CD14-positive monocyte (primary cell): ENCODE results near the gene SNIP1. TPM values are rescaled to one million over a fixed set of nuclear protein-coding genes. Genes with fewer than 3 reads are reported as not detected.
A peak's percentile ranks its signal among the peaks of the same experiment; 100 is the strongest.

ENCODE experiments used
- DNase-seq, 3 donors: peaks; one replicate each; pipeline ENCODE4 v3.0.0-alpha.2; 2011 to 2022
- H2AFZ ChIP-seq: 2 replicates; pipeline ENCODE4 v1.6.0; 2012; ENCODE audit warnings: mild to moderate bottlenecking, low read depth, low read length, inconsistent platforms; ENCODE audit not compliant: insufficient read depth, poor library complexity, severe bottlenecking
- H3K27ac ChIP-seq, 2 donors: 1 replicate in 1 of 2; 2 replicates in 1 of 2; pipeline ENCODE4 v1.5.1; 2012 to 2013; ENCODE audit warnings: low read length in 2 of 2, control low read depth in 1 of 2, inconsistent platforms in 1 of 2, low read depth in 1 of 2, mild to moderate bottlenecking in 1 of 2
- H3K27me3 ChIP-seq, 2 donors: one replicate each; pipeline versions ENCODE4 v1.6.0 to v1.6.1; 2011 to 2013; ENCODE audit warnings: low read length in 2 of 2; ENCODE audit not compliant: control insufficient read depth in 2 of 2, insufficient read depth in 2 of 2
- H3K36me3 ChIP-seq, 2 donors: replicated peaks in 1 of 2; 1 replicate in 1 of 2; 2 replicates in 1 of 2; pipeline versions ENCODE4 v1.5.1 to v1.6.1; 2012 to 2013; ENCODE audit warnings: low read length in 2 of 2, control low read depth in 1 of 2, inconsistent platforms in 1 of 2, mild to moderate bottlenecking in 1 of 2; ENCODE audit not compliant: insufficient read depth in 2 of 2, control insufficient read depth in 1 of 2
- H3K4me1 ChIP-seq, 2 donors: 1 replicate in 1 of 2; 2 replicates in 1 of 2; pipeline versions ENCODE4 v1.5.1 to v1.6.1; 2012 to 2013; ENCODE audit warnings: low read length in 2 of 2, control low read depth in 1 of 2, inconsistent platforms in 1 of 2, mild to moderate bottlenecking in 1 of 2, moderate library complexity in 1 of 2; ENCODE audit not compliant: insufficient read depth in 2 of 2, control insufficient read depth in 1 of 2
- H3K4me2 ChIP-seq: replicated peaks from 2 replicates; pipeline ENCODE3; 2012; ENCODE audit warnings: low read length, moderate library complexity, mild to moderate bottlenecking; ENCODE audit not compliant: poor library complexity, severe bottlenecking; ENCODE audit errors: extremely low read depth
- H3K4me3 ChIP-seq, 3 experiments: fragments of 200-600 bp in 1 of 3; sonication (generic) in 1 of 3; replicated peaks in 1 of 3; 1 replicate in 2 of 3; 2 replicates in 1 of 3; pipeline ENCODE4 v1.5.1; 2011 to 2013; ENCODE audit warnings: low read length in 3 of 3, mild to moderate bottlenecking in 3 of 3, control low read depth in 2 of 3, low read depth in 2 of 3, inconsistent platforms in 1 of 3, moderate library complexity in 1 of 3
- H3K79me2 ChIP-seq: 2 replicates; pipeline ENCODE4 v1.6.0; 2012; ENCODE audit warnings: mild to moderate bottlenecking, control low read depth, inconsistent platforms, low read length, moderate library complexity; ENCODE audit not compliant: insufficient read depth
- H3K9ac ChIP-seq: 2 replicates; pipeline ENCODE4 v1.6.0; 2017; ENCODE audit warnings: low read length, mild to moderate bottlenecking; ENCODE audit not compliant: insufficient read depth, poor library complexity, severe bottlenecking
- H3K9me3 ChIP-seq, 2 donors: replicated peaks in 1 of 2; 1 replicate in 1 of 2; 2 replicates in 1 of 2; pipeline versions ENCODE4 v1.5.1 to v1.6.1; 2012 to 2013; ENCODE audit warnings: low read length in 2 of 2, control low read depth in 1 of 2; ENCODE audit not compliant: control insufficient read depth in 1 of 2, insufficient read depth in 1 of 2
- H4K20me1 ChIP-seq: 2 replicates; pipeline ENCODE4 v1.6.0; 2012; ENCODE audit warnings: mild to moderate bottlenecking, low read length, control low read depth, moderate library complexity; ENCODE audit not compliant: insufficient read depth
- H3K27ac Mint-ChIP-seq, 7 donors: one replicate each; pipeline ENCODE4 v1.8.0; 2020; ENCODE audit warnings: mild to moderate bottlenecking in 7 of 7, mixed read lengths in 7 of 7, moderate library complexity in 6 of 7, inconsistent platforms in 2 of 7
- H3K27me3 Mint-ChIP-seq, 3 donors: one replicate each; pipeline ENCODE4 v1.8.0; 2021 to 2022; ENCODE audit warnings: low read depth in 3 of 3, mild to moderate bottlenecking in 3 of 3, mixed read lengths in 3 of 3, moderate library complexity in 3 of 3, inconsistent platforms in 1 of 3
- H3K36me3 Mint-ChIP-seq, 2 donors: one replicate each; pipeline ENCODE4 v1.8.0; 2020; ENCODE audit warnings: mixed read lengths in 2 of 2, inconsistent platforms in 1 of 2, mild to moderate bottlenecking in 1 of 2
- H3K4me1 Mint-ChIP-seq: one replicate; pipeline ENCODE4 v1.8.0; 2020; ENCODE audit warnings: mild to moderate bottlenecking, mixed read lengths
- H3K4me3 Mint-ChIP-seq, 2 donors: one replicate each; pipeline ENCODE4 v1.8.0; 2020; ENCODE audit warnings: mild to moderate bottlenecking in 2 of 2, mixed read lengths in 2 of 2, moderate library complexity in 1 of 2
- H3K9me3 Mint-ChIP-seq, 7 donors: one replicate each; pipeline ENCODE4 v1.8.0; 2020 to 2022; ENCODE audit warnings: mixed read lengths in 7 of 7, mild to moderate bottlenecking in 6 of 7, moderate library complexity in 6 of 7, inconsistent platforms in 2 of 7
- WGBS: methylation state at CpG from one replicate; pipeline ENCODE4 v1.1.5; 2013; ENCODE audit warnings: missing lambda C conversion rate; ENCODE audit not compliant: insufficient coverage; 5-methylcytosine and 5-hydroxymethylcytosine counted together
- intact Hi-C, 2 donors: fragments of 100-400 bp; cut with micrococcal nuclease; formaldehyde crosslinking; loops; one replicate each; pipeline versions ENCODE4 v1.15.0 to v1.15.1; 2023
- polyA plus RNA-seq, 3 donors: library from polyadenylated mRNA; depleted of rRNA in 1 of 3; unstranded in 2 of 3; stranded (reverse) in 1 of 3; fragments of 300-500 nt in 2 of 3; fragments of >200 nt in 1 of 3; fragmentation: Illumina TruSeq in 2 of 3; gene quantifications; 1 replicate in 2 of 3; 2 replicates in 1 of 3; pipeline ENCODE4 v1.2.3, GENCODE V29; 2012 to 2021
- TF ChIP-seq, protein P1 (sequence below): fragments of 200-600 bp; IDR thresholded peaks from one replicate; pipeline ENCODE4 v1.8.0; 2022; ENCODE audit warnings: antibody characterized with exemption, mild to moderate bottlenecking

Gene SNIP1
- polyA plus RNA-seq, 3 donors, result 1.6 to 6.8 (median 3.3) TPM

DNA sequence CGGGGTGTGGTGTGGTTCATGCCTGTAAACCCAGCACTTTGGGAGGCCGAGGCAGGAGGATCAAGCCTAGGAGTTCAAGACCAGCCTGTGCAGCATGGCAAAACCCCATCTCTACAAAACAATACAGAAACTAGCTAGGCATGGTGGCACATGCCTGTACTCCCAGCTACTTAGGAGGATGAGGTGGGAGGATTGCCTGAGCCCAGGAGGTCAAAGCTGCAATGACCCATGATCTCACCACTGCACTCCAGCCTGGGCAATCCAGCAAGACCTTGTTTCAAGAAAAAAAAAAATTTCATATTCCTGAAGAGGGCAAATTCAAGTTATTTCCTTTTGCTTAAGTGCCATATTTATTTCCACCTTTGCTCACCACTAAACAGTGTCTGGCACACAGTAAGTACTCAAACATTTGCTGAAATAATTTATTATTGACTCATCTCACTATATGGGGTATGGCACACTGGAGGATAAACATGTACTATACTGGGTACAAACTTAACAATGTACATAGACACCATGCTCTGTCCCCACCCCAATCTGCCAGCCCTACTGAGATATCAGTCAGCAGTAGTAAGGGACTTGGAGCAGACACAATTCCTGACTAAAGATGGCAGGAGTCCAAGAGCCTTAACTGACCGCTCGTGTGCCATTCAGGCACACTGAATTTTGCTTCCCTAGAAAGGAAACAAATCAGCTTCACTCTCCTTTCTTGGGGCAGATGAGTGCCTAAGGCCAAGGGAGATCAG lies 55.0 kb downstream of the SNIP1 start:
- no peaks in the 10 kb centered on the region for H3K9me3 Mint-ChIP-seq
- H3K4me1 Mint-ChIP-seq, result peaks cover 2% of the 10 kb centered on the region
- H3K9me3 ChIP-seq, result no peaks in the 10 kb centered on the region
- H3K4me1 ChIP-seq, result no peaks in the 10 kb centered on the region
- no peak overlapping the region for H3K4me2 ChIP-seq
- TF ChIP-seq, protein P1, sequence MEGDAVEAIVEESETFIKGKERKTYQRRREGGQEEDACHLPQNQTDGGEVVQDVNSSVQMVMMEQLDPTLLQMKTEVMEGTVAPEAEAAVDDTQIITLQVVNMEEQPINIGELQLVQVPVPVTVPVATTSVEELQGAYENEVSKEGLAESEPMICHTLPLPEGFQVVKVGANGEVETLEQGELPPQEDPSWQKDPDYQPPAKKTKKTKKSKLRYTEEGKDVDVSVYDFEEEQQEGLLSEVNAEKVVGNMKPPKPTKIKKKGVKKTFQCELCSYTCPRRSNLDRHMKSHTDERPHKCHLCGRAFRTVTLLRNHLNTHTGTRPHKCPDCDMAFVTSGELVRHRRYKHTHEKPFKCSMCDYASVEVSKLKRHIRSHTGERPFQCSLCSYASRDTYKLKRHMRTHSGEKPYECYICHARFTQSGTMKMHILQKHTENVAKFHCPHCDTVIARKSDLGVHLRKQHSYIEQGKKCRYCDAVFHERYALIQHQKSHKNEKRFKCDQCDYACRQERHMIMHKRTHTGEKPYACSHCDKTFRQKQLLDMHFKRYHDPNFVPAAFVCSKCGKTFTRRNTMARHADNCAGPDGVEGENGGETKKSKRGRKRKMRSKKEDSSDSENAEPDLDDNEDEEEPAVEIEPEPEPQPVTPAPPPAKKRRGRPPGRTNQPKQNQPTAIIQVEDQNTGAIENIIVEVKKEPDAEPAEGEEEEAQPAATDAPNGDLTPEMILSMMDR, result no peak
- H4K20me1 ChIP-seq, result no peaks in the 10 kb centered on the region
- H3K27me3 ChIP-seq, result no peaks in the 10 kb centered on the region
- no peak overlapping the region for H3K4me3 ChIP-seq
- no peaks in the 10 kb centered on the region for H3K27me3 Mint-ChIP-seq
- no peak for DNase-seq
- H3K27ac Mint-ChIP-seq, result peak overlapping the region in 1 of 7 donors; percentile 3
- H2AFZ ChIP-seq, result no peak overlapping the region
- peaks cover 66 to 89% of the 10 kb centered on the region in 2 donors for H3K36me3 ChIP-seq
- WGBS, result 100% methylated on average over 2 of the region's 4 CpGs
- H3K27ac ChIP-seq, result no peak overlapping the region
- H3K79me2 ChIP-seq, result peaks cover 7% of the 10 kb centered on the region
- peaks cover 55 to 83% of the 10 kb centered on the region in 2 donors for H3K36me3 Mint-ChIP-seq
- intact Hi-C loops, result no loop called here
- no peak overlapping the region for H3K9ac ChIP-seq
- no peak overlapping the region for H3K4me3 Mint-ChIP-seq

GRCh38 chr1:37497832-37498231 lies 56.3 kb downstream of the SNIP1 start:
- Histone ChIP-seq H3K79me2 (peaks cover 7% of the 10 kb centered on the region), H3K27me3 (no peaks in the 10 kb centered on the region), H3K9me3 (no peaks in the 10 kb centered on the region), H3K9ac (no peak overlapping the region), H3K4me1 (no peaks in the 10 kb centered on the region), H3K4me3 (no peak overlapping the region), H3K36me3 (peaks cover 76 to 89% of the 10 kb centered on the region in 2 donors), H2AFZ (no peak overlapping the region), H3K4me2 (no peak overlapping the region), H4K20me1 (no peaks in the 10 kb centered on the region), H3K27ac (no peak overlapping the region)
- no peak for DNase-seq
- Mint-ChIP-seq H3K9me3 (no peaks in the 10 kb centered on the region), H3K36me3 (peaks cover 59 to 86% of the 10 kb centered on the region in 2 donors), H3K4me1 (no peaks in the 10 kb centered on the region), H3K27ac (no peak overlapping the region), H3K27me3 (no peaks in the 10 kb centered on the region), H3K4me3 (no peak overlapping the region)
- 100% methylated on average over 1 of the region's 2 CpGs for WGBS
- intact Hi-C loops, result no loop called here
- TF ChIP-seq, protein P1, result no peak
